HG03520 (cell line): ENCODE data around the gene KCNJ6.
A peak's percentile ranks its signal among the peaks of the same experiment; 100 is the strongest.
"Not testable (repeated sequence)": the region's sequence is repeated elsewhere in the genome, so short reads cannot be mapped to it uniquely, and the experiment has no call there.

Experiments used
- ATAC-seq: cut with Tn5 transposase; IDR thresholded peaks from one replicate; pipeline ENCODE4 v1.9.1; 2021; ENCODE audit warnings: mild to moderate bottlenecking, moderate library complexity; ENCODE audit not compliant: unreplicated experiment

KCNJ6 gene

GRCh38 chr21:37579356-37579755 lies 336.9 kb downstream of the KCNJ6 start:
- no peak for ATAC-seq

- no peak for ATAC-seq
Measured at GRCh38 chr21:37578471-37579126, 337.7 kb downstream of the KCNJ6 start.

- ATAC-seq: not testable (repeated sequence)
Measured at GRCh38 chr21:37576929-37577328, 339.3 kb downstream of the KCNJ6 start.

- no peak for ATAC-seq
Measured at GRCh38 chr21:37575580-37575979, 340.7 kb downstream of the KCNJ6 start.

- ATAC-seq: no peak
Measured at GRCh38 chr21:37574751-37575150, 341.5 kb downstream of the KCNJ6 start.

GRCh38 chr21:37574316-37574715 lies 341.9 kb downstream of the KCNJ6 start:
- ATAC-seq: no peak

GRCh38 chr21:37571442-37571841 lies 344.8 kb downstream of the KCNJ6 start:
- no peak for ATAC-seq

- ATAC-seq: no peak
Measured at GRCh38 chr21:37568916-37569315, 347.3 kb downstream of the KCNJ6 start.

- ATAC-seq: no peak
Measured at GRCh38 chr21:37568415-37568814, 347.8 kb downstream of the KCNJ6 start.

- no peak for ATAC-seq
Measured at GRCh38 chr21:37566790-37567615, 349.3 kb downstream of the KCNJ6 start.

GRCh38 chr21:37565530-37566223 lies 350.6 kb downstream of the KCNJ6 start:
- ATAC-seq: no peak

- ATAC-seq: no peak
Measured at GRCh38 chr21:37564924-37565529, 351.2 kb downstream of the KCNJ6 start.

GRCh38 chr21:37564341-37564923 lies 351.8 kb downstream of the KCNJ6 start:
- peak; percentile 30 for ATAC-seq

GRCh38 chr21:37563641-37564340 lies 352.5 kb downstream of the KCNJ6 start:
- ATAC-seq: peak; percentile 86

GRCh38 chr21:37562920-37563640 lies 353.2 kb downstream of the KCNJ6 start:
- peak; percentile 6 for ATAC-seq

- no peak for ATAC-seq
Measured at GRCh38 chr21:37561941-37562919, 354.0 kb downstream of the KCNJ6 start.

GRCh38 chr21:37561506-37561905 lies 354.8 kb downstream of the KCNJ6 start:
- no peak for ATAC-seq

GRCh38 chr21:37560385-37560784 lies 355.9 kb downstream of the KCNJ6 start:
- ATAC-seq: no peak
